ENCODE measurements around the gene LORICRIN.
A peak's percentile ranks its signal among the peaks of the same experiment; 100 is the strongest.

GRCh38 chr1:153238527-153238926 is 21.0 kb upstream of the LORICRIN start:
- TF ChIP-seq ZNF223 (tag by site-specific recombination; IDR thresholded peaks at IDR 0.05) = no peak
- TF ChIP-seq TRIM28 (IDR thresholded peaks at IDR 0.05; ENCODE audit: borderline replicate concordance, low read length) = no peak
- peak; percentile 45; the same call in 1 of the 2 replicates for TF ChIP-seq CTCF (tag by site-specific recombination; IDR thresholded peaks at IDR 0.05)
- TF ChIP-seq ZNF121 (tag by site-specific recombination; IDR thresholded peaks at IDR 0.05) = no peak
- no peak for TF ChIP-seq ZBTB21 (tag by site-specific recombination; IDR thresholded peaks at IDR 0.05)
- no peak for TF ChIP-seq ZNF449 (tag by site-specific recombination; IDR thresholded peaks at IDR 0.05)
- no peak for TF ChIP-seq ZBTB7A (tag by site-specific recombination; IDR thresholded peaks at IDR 0.05; ENCODE audit: low read depth)
- TF ChIP-seq GLI4 (tag by site-specific recombination; IDR thresholded peaks at IDR 0.05) = no peak
- no peak for TF ChIP-seq TCF7L2 (IDR thresholded peaks at IDR 0.05; ENCODE audit: borderline replicate concordance, low read depth, low read length)
- TF ChIP-seq ZBTB49 (tag by site-specific recombination; IDR thresholded peaks at IDR 0.05; ENCODE audit: low read depth) = no peak
- TF ChIP-seq ZNF274 (IDR thresholded peaks at IDR 0.05; ENCODE audit: low read length) = no peak
- TF ChIP-seq ZNF274 (tag by site-specific recombination; IDR thresholded peaks at IDR 0.05; ENCODE audit: borderline replicate concordance) = no peak

All from HEK293 (cell line).